Measurements from ENCODE around the gene DOC2B.
"Not testable (repeated sequence)": the region's sequence is repeated elsewhere in the genome, so short reads cannot be mapped to it uniquely, and the experiment has no call there.

Gene DOC2B

DNA sequence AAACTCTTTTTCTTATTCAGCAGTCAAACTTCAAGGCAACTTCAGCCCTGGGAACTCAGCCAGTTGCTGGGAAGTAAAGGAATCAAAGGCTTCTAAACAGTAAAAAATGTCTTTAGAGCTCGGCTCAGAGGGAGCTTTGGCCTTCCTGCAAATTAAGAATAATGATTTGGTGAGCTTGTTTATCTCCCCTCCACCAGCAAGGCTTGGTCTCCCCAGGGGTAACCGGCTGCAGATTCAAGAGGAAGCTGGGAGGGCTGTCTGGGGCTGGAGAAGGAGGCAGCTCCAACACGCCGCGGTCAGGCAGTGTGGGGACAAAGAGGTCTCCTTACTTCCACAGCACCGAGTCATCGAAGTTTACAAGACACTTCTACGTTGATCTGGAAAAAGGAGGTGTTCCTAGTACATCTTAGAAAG lies 17.7 kb upstream of the DOC2B start:
- Histone ChIP-seq H3K4me2 (ENCODE audit: insufficient read depth, low read length, poor library complexity, severe bottlenecking) (no peak overlapping the region), H3K4ac (ENCODE audit: low read length) (no peak overlapping the region), H2BK15ac (ENCODE audit: low read length) (no peak overlapping the region), H3K23ac (ENCODE audit: low read depth, low read length, poor library complexity) (no peak overlapping the region), H3K4me3 (ENCODE audit: low read length in 2 of 2) (no peak overlapping the region), H4K8ac (ENCODE audit: low read depth, low read length) (no peak overlapping the region), H2BK5ac (ENCODE audit: low read length) (no peak overlapping the region), H3K9ac (ENCODE audit: low read depth, low read length, poor library complexity) (no peak overlapping the region), H3K18ac (ENCODE audit: low read length) (peak overlapping the region; percentile 38), H3K27ac (replicated peaks; ENCODE audit: low read length) (no peak overlapping the region), H3K14ac (ENCODE audit: low read length) (no peak overlapping the region), H3K4me1 (ENCODE audit: control insufficient read depth in 2 of 2, insufficient read depth in 1 of 2, low read depth in 1 of 2, low read length in 2 of 2) (peaks cover 0 to 6% of the 10 kb centered on the region in 2 donors), H2BK120ac (ENCODE audit: low read depth, low read length) (no peak overlapping the region), H4K91ac (ENCODE audit: low read depth, low read length, poor library complexity) (no peak overlapping the region), H2AFZ (ENCODE audit: low read length) (peak overlapping the region; percentile 6), H3K79me1 (ENCODE audit: low read depth, low read length) (no peaks in the 10 kb centered on the region), H3K36me3 (replicated peaks in 1 of 2; ENCODE audit: control insufficient read depth in 2 of 2, insufficient read depth in 2 of 2, low read length in 2 of 2) (no peaks in the 10 kb centered on the region), H3K9me3 (replicated peaks in 1 of 2; ENCODE audit: control insufficient read depth in 2 of 2, insufficient read depth in 1 of 2, low read depth in 1 of 2, low read length in 2 of 2) (peaks cover 2% of the 10 kb centered on the region in 2 donors), H3K27me3 (ENCODE audit: control insufficient read depth in 3 of 3, insufficient read depth in 3 of 3, low read depth in 1 of 3, low read length in 3 of 3) (peaks cover 0 to 60% (median 0%) of the 10 kb centered on the region in 3 experiments), H2AK5ac (ENCODE audit: low read depth, low read length) (no peak overlapping the region), H2BK12ac (ENCODE audit: low read length) (no peak overlapping the region)
- no peak for DNase-seq (ENCODE audit: low spot score)
- WGBS, 2 donors (ENCODE audit: extremely low coverage in 2 of 2, insufficient read length in 2 of 2, insufficient replicate concordance in 1 of 2), result no CpG with 5 or more reads among the region's 8 CpGs

DNA sequence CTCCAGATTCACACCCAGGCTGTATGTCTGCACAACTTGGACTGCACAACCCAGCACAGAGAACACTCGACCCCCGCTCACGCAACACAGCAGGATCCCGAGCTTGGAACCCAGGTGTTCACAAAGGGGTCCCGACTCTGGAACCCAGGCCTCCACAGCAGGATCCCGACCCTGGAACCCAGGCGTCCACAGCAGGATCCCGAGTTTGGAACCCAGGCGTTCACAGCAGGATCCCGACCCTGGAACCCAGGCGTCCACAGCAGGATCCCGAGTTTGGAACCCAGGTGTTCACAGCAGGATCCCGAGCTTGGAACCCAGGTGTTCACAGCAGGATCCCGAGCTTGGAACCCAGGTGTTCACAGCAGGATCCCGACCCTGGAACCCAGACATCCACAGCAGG lies 16.8 kb upstream of the DOC2B start:
- no CpG with 5 or more reads among the region's 15 CpGs for WGBS, 2 donors (ENCODE audit: extremely low coverage in 2 of 2, insufficient read length in 2 of 2, insufficient replicate concordance in 1 of 2)
- not testable (repeated sequence) for H3K9me3 ChIP-seq (replicated peaks in 1 of 2; ENCODE audit: control insufficient read depth in 2 of 2, insufficient read depth in 1 of 2, low read depth in 1 of 2, low read length in 2 of 2)

DNA sequence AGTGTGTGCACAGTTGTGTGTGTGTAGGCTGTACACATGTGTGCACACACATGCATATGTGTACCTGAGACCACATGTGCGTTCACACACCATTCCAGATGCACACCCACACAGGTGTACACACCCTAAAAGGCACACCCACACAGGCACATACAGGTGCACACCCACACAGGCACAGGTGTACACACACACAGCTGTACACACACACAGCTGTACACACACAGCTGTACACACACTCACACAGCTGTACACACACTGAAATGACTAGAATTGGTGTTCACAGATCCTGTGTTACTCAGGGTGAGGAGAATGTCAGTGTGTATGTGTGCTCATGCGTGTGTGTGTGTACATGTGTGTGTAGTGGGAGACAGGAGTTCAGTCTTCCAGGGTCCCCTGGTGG lies 15.9 kb upstream of the DOC2B start:
- H4K91ac ChIP-seq (ENCODE audit: low read depth, low read length, poor library complexity), result no peak overlapping the region
- H3K4me2 ChIP-seq (ENCODE audit: insufficient read depth, low read length, poor library complexity, severe bottlenecking), result no peak overlapping the region
- H2AFZ ChIP-seq (ENCODE audit: low read length), result no peak overlapping the region
- peaks cover 2% of the 10 kb centered on the region in 2 donors for H3K9me3 ChIP-seq (replicated peaks in 1 of 2; ENCODE audit: control insufficient read depth in 2 of 2, insufficient read depth in 1 of 2, low read depth in 1 of 2, low read length in 2 of 2)
- H3K27ac ChIP-seq (replicated peaks; ENCODE audit: low read length), result no peak overlapping the region
- H2BK5ac ChIP-seq (ENCODE audit: low read length), result no peak overlapping the region
- H3K4me1 ChIP-seq (ENCODE audit: control insufficient read depth in 2 of 2, insufficient read depth in 1 of 2, low read depth in 1 of 2, low read length in 2 of 2), result peaks cover 0 to 6% of the 10 kb centered on the region in 2 donors
- H3K36me3 ChIP-seq (replicated peaks in 1 of 2; ENCODE audit: control insufficient read depth in 2 of 2, insufficient read depth in 2 of 2, low read length in 2 of 2), result no peaks in the 10 kb centered on the region
- H2BK12ac ChIP-seq (ENCODE audit: low read length), result no peak overlapping the region
- H4K8ac ChIP-seq (ENCODE audit: low read depth, low read length), result no peak overlapping the region
- H2BK15ac ChIP-seq (ENCODE audit: low read length), result no peak overlapping the region
- H3K18ac ChIP-seq (ENCODE audit: low read length), result peak overlapping the region; percentile 4
- no peak overlapping the region for H3K4me3 ChIP-seq (ENCODE audit: low read length in 2 of 2)
- H3K9ac ChIP-seq (ENCODE audit: low read depth, low read length, poor library complexity), result no peak overlapping the region
- no CpG with 5 or more reads among the region's 2 CpGs for WGBS, 2 donors (ENCODE audit: extremely low coverage in 2 of 2, insufficient read length in 2 of 2, insufficient replicate concordance in 1 of 2)
- H2AK5ac ChIP-seq (ENCODE audit: low read depth, low read length), result no peak overlapping the region
- no peak for DNase-seq (ENCODE audit: low spot score)
- H3K14ac ChIP-seq (ENCODE audit: low read length), result no peak overlapping the region
- H3K79me1 ChIP-seq (ENCODE audit: low read depth, low read length), result peaks cover 2% of the 10 kb centered on the region
- no peak overlapping the region for H2BK120ac ChIP-seq (ENCODE audit: low read depth, low read length)
- peaks cover 0 to 62% (median 0%) of the 10 kb centered on the region in 3 experiments for H3K27me3 ChIP-seq (ENCODE audit: control insufficient read depth in 3 of 3, insufficient read depth in 3 of 3, low read depth in 1 of 3, low read length in 3 of 3)
- H3K23ac ChIP-seq (ENCODE audit: low read depth, low read length, poor library complexity), result no peak overlapping the region
- no peak overlapping the region for H3K4ac ChIP-seq (ENCODE audit: low read length)

More for the DNA sequence above, 16.8 kb upstream of the DOC2B start:
- not testable (repeated sequence) for H2BK120ac ChIP-seq (ENCODE audit: low read depth, low read length); H3K4me1 ChIP-seq (ENCODE audit: control insufficient read depth in 2 of 2, insufficient read depth in 1 of 2, low read depth in 1 of 2, low read length in 2 of 2); H3K36me3 ChIP-seq (replicated peaks in 1 of 2; ENCODE audit: control insufficient read depth in 2 of 2, insufficient read depth in 2 of 2, low read length in 2 of 2); H2BK12ac ChIP-seq (ENCODE audit: low read length); H3K14ac ChIP-seq (ENCODE audit: low read length); H3K27ac ChIP-seq (replicated peaks; ENCODE audit: low read length); H3K79me1 ChIP-seq (ENCODE audit: low read depth, low read length); H4K8ac ChIP-seq (ENCODE audit: low read depth, low read length); H2BK5ac ChIP-seq (ENCODE audit: low read length); H3K4me2 ChIP-seq (ENCODE audit: insufficient read depth, low read length, poor library complexity, severe bottlenecking); H3K18ac ChIP-seq (ENCODE audit: low read length); H3K4me3 ChIP-seq (ENCODE audit: low read length in 2 of 2); H4K91ac ChIP-seq (ENCODE audit: low read depth, low read length, poor library complexity); H2AFZ ChIP-seq (ENCODE audit: low read length); H3K4ac ChIP-seq (ENCODE audit: low read length); DNase-seq (ENCODE audit: low spot score)
- Histone ChIP-seq H2AK5ac (ENCODE audit: low read depth, low read length) (peak overlapping the region; percentile 42), H3K9ac (ENCODE audit: low read depth, low read length, poor library complexity) (peak overlapping the region; percentile 30), H3K27me3 (ENCODE audit: control insufficient read depth in 3 of 3, insufficient read depth in 3 of 3, low read depth in 1 of 3, low read length in 3 of 3) (peaks cover 0 to 68% (median 0%) of the 10 kb centered on the region in 3 experiments), H2BK15ac (ENCODE audit: low read length) (peak overlapping the region; percentile 39), H3K23ac (ENCODE audit: low read depth, low read length, poor library complexity) (peak overlapping the region; percentile 1)

DNA sequence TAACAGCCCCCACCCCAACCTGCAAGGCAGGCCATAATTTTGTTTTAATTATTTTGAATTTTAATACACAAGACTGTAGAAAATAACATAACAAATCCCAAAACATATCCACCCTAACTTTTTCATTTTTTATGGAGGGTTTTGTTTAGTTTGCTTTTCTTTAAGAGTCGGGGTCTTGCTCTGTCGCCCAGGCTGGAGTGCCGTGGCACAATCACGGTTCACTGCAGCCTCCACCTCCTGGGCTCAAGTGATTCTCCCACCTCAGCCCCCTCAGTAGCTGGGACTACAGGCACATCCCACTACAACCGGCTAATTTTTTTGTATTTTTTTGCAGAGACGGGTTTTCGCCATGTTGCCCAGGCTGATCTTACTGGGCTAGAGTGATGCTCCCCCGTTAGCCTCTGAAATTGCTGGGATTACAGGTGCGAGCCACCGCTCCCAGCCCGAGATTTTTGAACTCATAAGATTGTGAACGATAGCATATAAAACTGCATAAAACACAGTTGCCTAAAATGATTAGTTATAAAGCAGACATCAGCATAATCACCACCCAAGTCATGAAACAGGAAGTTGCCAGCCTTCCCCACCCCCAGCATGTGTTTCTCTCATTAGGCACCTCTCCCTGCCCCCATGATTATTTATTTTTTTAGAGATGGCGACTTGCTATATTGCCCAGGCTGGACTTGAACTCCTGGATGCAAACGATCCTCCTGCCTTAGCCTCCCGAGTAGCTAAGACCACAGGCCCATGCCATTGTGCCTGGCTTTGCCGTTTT lies 13.6 kb upstream of the DOC2B start:
- H3K79me1 ChIP-seq (ENCODE audit: low read depth, low read length), result peaks cover 2% of the 10 kb centered on the region
- peaks cover 0 to 2% of the 10 kb centered on the region in 2 donors for H3K4me1 ChIP-seq (ENCODE audit: control insufficient read depth in 2 of 2, insufficient read depth in 1 of 2, low read depth in 1 of 2, low read length in 2 of 2)
- H4K91ac ChIP-seq (ENCODE audit: low read depth, low read length, poor library complexity), result no peak overlapping the region
- H3K18ac ChIP-seq (ENCODE audit: low read length), result no peak overlapping the region
- no peak overlapping the region for H2BK5ac ChIP-seq (ENCODE audit: low read length)
- no peak overlapping the region for H2AFZ ChIP-seq (ENCODE audit: low read length)
- H3K14ac ChIP-seq (ENCODE audit: low read length), result no peak overlapping the region
- no peak overlapping the region for H3K4me2 ChIP-seq (ENCODE audit: insufficient read depth, low read length, poor library complexity, severe bottlenecking)
- no peak overlapping the region for H2AK5ac ChIP-seq (ENCODE audit: low read depth, low read length)
- no peaks in the 10 kb centered on the region for H3K36me3 ChIP-seq (replicated peaks in 1 of 2; ENCODE audit: control insufficient read depth in 2 of 2, insufficient read depth in 2 of 2, low read length in 2 of 2)
- H2BK120ac ChIP-seq (ENCODE audit: low read depth, low read length), result no peak overlapping the region
- H3K27ac ChIP-seq (replicated peaks; ENCODE audit: low read length), result no peak overlapping the region
- no peak overlapping the region for H3K4ac ChIP-seq (ENCODE audit: low read length)
- no peak for DNase-seq (ENCODE audit: low spot score)
- peaks cover 2% of the 10 kb centered on the region in 2 donors for H3K9me3 ChIP-seq (replicated peaks in 1 of 2; ENCODE audit: control insufficient read depth in 2 of 2, insufficient read depth in 1 of 2, low read depth in 1 of 2, low read length in 2 of 2)
- H2BK15ac ChIP-seq (ENCODE audit: low read length), result no peak overlapping the region
- H3K27me3 ChIP-seq (ENCODE audit: control insufficient read depth in 3 of 3, insufficient read depth in 3 of 3, low read depth in 1 of 3, low read length in 3 of 3), result peaks cover 0 to 48% (median 0%) of the 10 kb centered on the region in 3 experiments
- WGBS, 2 donors (ENCODE audit: extremely low coverage in 2 of 2, insufficient read length in 2 of 2, insufficient replicate concordance in 1 of 2), result no CpG with 5 or more reads among the region's 16 CpGs
- no peak overlapping the region for H3K4me3 ChIP-seq (ENCODE audit: low read length in 2 of 2)
- no peak overlapping the region for H4K8ac ChIP-seq (ENCODE audit: low read depth, low read length)
- H3K23ac ChIP-seq (ENCODE audit: low read depth, low read length, poor library complexity), result no peak overlapping the region
- H3K9ac ChIP-seq (ENCODE audit: low read depth, low read length, poor library complexity), result no peak overlapping the region
- H2BK12ac ChIP-seq (ENCODE audit: low read length), result no peak overlapping the region

All from neuronal stem cell (in vitro differentiated cells).